ENCODE measurements around the gene TPGS2.
A peak's percentile ranks its signal among the peaks of the same experiment; 100 is the strongest.

TPGS2 gene

DNA sequence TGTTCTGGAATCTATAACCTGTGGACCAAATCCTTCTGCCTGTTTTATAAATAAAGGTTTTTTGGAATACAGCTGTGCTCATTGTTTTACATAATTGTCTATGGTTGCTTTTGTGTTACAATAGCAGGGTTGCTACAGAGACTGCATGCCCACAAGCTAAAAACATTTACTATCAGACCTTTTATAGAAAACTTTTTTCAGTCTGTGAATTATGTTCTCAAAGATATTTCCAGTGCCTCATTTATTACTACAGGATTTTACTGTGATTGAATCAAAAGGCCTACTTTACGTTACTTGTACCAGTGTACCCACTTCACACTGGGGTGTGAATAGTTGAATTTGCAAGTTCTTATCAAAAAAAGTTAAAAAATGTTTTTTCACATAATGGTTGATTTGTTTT, 7.1 kb upstream of the TPGS2 start:
- DNase-seq (ENCODE audit: low read depth, low spot score), result no peak
- no peaks in the 10 kb centered on the region for H3K36me3 ChIP-seq (ENCODE audit: insufficient read depth, insufficient read length, low read length)
- TF ChIP-seq ZNF274 (IDR thresholded peaks at IDR 0.05; ENCODE audit: low read depth, low read length), result no peak
- no peak for TF ChIP-seq SUZ12 (IDR thresholded peaks at IDR 0.05; ENCODE audit: extremely low read depth, insufficient read depth, insufficient read length)
- TF ChIP-seq YY1 (IDR thresholded peaks at IDR 0.05; ENCODE audit: insufficient read depth, insufficient read length), result no peak
- no peak overlapping the region for H3K9ac ChIP-seq (ENCODE audit: insufficient read length, low read depth)
- no peak overlapping the region for H3K4me3 ChIP-seq (ENCODE audit: insufficient read length, low read depth)
- no peaks in the 10 kb centered on the region for H3K4me1 ChIP-seq (ENCODE audit: insufficient read depth, insufficient read length)
- no peaks in the 10 kb centered on the region for H3K9me3 ChIP-seq (ENCODE audit: insufficient read depth, low read length)
- H3K27me3 ChIP-seq (ENCODE audit: insufficient read depth, insufficient read length), result no peaks in the 10 kb centered on the region

DNA sequence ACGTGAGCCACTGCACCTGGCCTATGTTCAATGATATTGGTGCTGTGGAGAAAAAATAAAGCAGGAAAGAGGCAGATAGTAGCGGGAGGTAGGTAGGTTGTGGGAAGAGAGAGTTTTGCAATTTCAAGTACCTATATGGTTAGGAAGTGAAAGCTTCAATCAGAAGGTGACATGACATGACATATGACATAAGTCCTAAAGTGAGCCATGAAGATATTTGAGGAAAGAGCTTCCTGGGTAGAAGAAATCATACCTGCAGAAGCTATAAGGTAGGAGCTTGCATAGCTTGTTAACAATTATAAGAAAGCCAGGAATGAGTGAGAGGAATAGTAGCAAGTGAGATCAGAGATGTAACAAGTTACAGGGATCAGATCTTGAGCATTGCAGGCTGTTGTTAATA, 4.3 kb upstream of the TPGS2 start:
- TF ChIP-seq YY1 (IDR thresholded peaks at IDR 0.05; ENCODE audit: insufficient read depth, insufficient read length) (no peak), ZNF274 (IDR thresholded peaks at IDR 0.05; ENCODE audit: low read depth, low read length) (no peak), SUZ12 (IDR thresholded peaks at IDR 0.05; ENCODE audit: extremely low read depth, insufficient read depth, insufficient read length) (no peak)
- Histone ChIP-seq H3K4me3 (ENCODE audit: insufficient read length, low read depth) (no peak overlapping the region), H3K36me3 (ENCODE audit: insufficient read depth, insufficient read length, low read length) (no peaks in the 10 kb centered on the region), H3K9me3 (ENCODE audit: insufficient read depth, low read length) (no peaks in the 10 kb centered on the region), H3K27me3 (ENCODE audit: insufficient read depth, insufficient read length) (no peaks in the 10 kb centered on the region), H3K4me1 (ENCODE audit: insufficient read depth, insufficient read length) (no peaks in the 10 kb centered on the region), H3K9ac (ENCODE audit: insufficient read length, low read depth) (no peak overlapping the region)
- no peak for DNase-seq (ENCODE audit: low read depth, low spot score)

DNA sequence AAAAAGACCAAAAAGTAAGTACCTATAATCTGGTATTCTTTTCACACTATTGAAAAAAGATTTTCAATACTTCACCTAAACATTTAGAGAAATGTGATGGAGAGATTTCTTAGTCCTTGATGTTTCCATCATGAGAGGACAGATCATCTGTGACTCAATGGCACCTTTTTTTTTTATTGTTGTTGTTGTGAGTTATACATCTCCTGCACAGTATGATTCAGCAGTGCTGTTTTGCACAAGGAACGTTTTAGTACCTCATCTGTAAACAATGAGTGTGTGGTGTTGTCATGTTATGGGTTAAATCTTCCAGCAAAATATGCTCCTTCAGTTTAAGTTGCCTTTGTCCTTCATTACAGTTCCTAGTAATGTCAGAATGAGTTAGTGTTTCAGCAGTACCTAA, 2.3 kb upstream of the TPGS2 start:
- H3K9ac ChIP-seq (ENCODE audit: insufficient read length, low read depth), result no peak overlapping the region
- H3K27me3 ChIP-seq (ENCODE audit: insufficient read depth, insufficient read length), result no peaks in the 10 kb centered on the region
- H3K36me3 ChIP-seq (ENCODE audit: insufficient read depth, insufficient read length, low read length), result peaks cover 4% of the 10 kb centered on the region
- TF ChIP-seq ZNF274 (IDR thresholded peaks at IDR 0.05; ENCODE audit: low read depth, low read length), result no peak
- TF ChIP-seq YY1 (IDR thresholded peaks at IDR 0.05; ENCODE audit: insufficient read depth, insufficient read length), result no peak
- TF ChIP-seq SUZ12 (IDR thresholded peaks at IDR 0.05; ENCODE audit: extremely low read depth, insufficient read depth, insufficient read length), result no peak
- no peaks in the 10 kb centered on the region for H3K4me1 ChIP-seq (ENCODE audit: insufficient read depth, insufficient read length)
- no peak for DNase-seq (ENCODE audit: low read depth, low spot score)
- no peaks in the 10 kb centered on the region for H3K9me3 ChIP-seq (ENCODE audit: insufficient read depth, low read length)
- H3K4me3 ChIP-seq (ENCODE audit: insufficient read length, low read depth), result no peak overlapping the region

DNA sequence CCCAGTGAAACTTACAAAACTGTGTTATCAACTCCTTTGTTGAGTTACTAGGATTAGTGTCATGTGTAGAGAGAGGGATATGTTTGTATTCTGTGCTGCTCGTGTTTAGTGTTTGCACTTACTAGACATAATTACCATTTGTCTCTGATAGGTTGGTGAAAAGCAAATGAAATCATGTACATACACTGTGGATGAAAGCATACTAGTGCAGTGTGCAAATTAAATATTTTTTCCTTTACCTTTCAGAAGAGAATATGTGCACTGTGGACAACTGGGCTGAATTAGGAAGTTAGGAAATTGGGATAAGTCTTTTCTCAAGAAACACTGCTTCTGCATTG, 1.3 kb upstream of the TPGS2 start:
- no peak for TF ChIP-seq ZNF274 (IDR thresholded peaks at IDR 0.05; ENCODE audit: low read depth, low read length)
- TF ChIP-seq SUZ12 (IDR thresholded peaks at IDR 0.05; ENCODE audit: extremely low read depth, insufficient read depth, insufficient read length), result no peak
- TF ChIP-seq YY1 (IDR thresholded peaks at IDR 0.05; ENCODE audit: insufficient read depth, insufficient read length), result no peak
- no peak for DNase-seq (ENCODE audit: low read depth, low spot score)
- H3K36me3 ChIP-seq (ENCODE audit: insufficient read depth, insufficient read length, low read length), result peaks cover 8% of the 10 kb centered on the region
- peak overlapping the region; percentile 92 for H3K4me3 ChIP-seq (ENCODE audit: insufficient read length, low read depth)
- H3K4me1 ChIP-seq (ENCODE audit: insufficient read depth, insufficient read length), result no peaks in the 10 kb centered on the region
- peak overlapping the region; percentile 80 for H3K9ac ChIP-seq (ENCODE audit: insufficient read length, low read depth)
- H3K27me3 ChIP-seq (ENCODE audit: insufficient read depth, insufficient read length), result no peaks in the 10 kb centered on the region
- no peaks in the 10 kb centered on the region for H3K9me3 ChIP-seq (ENCODE audit: insufficient read depth, low read length)

DNA sequence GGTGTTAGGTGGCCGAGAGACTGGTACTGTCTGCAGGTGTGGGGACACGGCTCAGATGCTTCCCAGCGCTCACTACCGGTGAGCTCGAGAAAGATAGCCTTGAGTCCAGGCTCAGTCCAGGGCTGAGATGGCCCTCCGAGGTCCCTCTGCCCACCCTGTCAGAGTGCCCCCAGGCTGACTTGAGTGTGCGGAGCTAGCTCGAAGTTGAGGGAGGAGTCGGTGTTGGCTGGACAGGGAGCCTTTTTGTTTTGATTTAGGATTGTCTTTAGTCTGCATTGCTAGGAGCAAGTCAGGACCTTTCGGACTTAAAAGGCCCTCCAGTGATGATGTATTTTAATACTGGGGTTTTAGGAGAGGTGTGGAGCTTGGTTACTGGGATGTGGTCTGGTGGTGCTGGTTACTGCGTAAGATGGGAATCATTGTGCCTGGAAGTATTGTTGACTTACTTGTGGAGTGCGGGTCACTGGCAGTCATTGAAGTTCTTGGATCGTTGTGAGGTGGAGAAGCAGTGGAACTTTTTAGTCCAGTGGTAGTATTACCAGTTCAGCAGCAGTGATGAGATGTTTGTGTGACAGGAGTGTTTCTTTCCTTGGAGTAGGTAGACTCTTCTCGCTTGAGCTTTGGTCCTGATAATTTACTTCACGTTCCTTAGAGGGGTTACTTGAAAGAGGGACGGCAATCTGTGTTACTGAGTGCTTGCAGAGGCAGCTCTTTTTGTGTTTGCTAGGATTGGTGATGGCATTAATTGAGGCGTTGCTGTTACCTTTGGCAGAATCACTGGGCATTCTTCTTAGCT, 758 bp upstream of the TPGS2 start:
- Histone ChIP-seq H3K4me1 (ENCODE audit: insufficient read depth, insufficient read length) (no peaks in the 10 kb centered on the region), H3K4me3 (ENCODE audit: insufficient read length, low read depth) (peak overlapping the region; percentile 92), H3K36me3 (ENCODE audit: insufficient read depth, insufficient read length, low read length) (peaks cover 8% of the 10 kb centered on the region), H3K9me3 (ENCODE audit: insufficient read depth, low read length) (no peaks in the 10 kb centered on the region), H3K27me3 (ENCODE audit: insufficient read depth, insufficient read length) (no peaks in the 10 kb centered on the region), H3K9ac (ENCODE audit: insufficient read length, low read depth) (peak overlapping the region; percentile 80)
- TF ChIP-seq YY1 (IDR thresholded peaks at IDR 0.05; ENCODE audit: insufficient read depth, insufficient read length), result no peak
- no peak for TF ChIP-seq ZNF274 (IDR thresholded peaks at IDR 0.05; ENCODE audit: low read depth, low read length)
- TF ChIP-seq SUZ12 (IDR thresholded peaks at IDR 0.05; ENCODE audit: extremely low read depth, insufficient read depth, insufficient read length), result no peak
- DNase-seq (ENCODE audit: low read depth, low spot score), result no peak

DNA sequence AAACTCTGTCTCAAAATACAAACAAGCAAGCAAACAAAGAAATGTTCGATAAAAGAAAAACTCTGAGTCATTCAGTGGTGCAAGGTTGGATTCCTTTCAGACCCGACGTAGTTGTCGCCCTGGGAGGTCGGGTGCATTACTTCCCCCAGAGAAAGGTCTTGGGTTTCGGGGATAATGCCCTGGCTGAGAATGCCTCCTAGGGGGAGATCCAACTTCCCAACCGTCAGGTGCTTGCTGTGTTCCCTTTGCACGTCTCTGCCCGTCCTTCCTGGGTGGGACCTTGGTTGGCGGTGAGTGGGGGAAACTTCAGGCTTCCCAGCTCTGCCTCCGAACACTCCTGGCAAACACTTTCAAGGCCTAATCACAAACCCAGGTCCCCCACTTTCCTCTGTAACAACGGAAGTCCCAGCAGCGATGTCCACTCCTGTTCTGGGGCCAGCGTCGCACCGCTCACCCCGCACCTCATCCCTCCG, 609 bp downstream of the TPGS2 start:
- Histone ChIP-seq H3K36me3 (ENCODE audit: insufficient read depth, insufficient read length, low read length) (peaks cover 13% of the 10 kb centered on the region), H3K4me3 (ENCODE audit: insufficient read length, low read depth) (peak overlapping the region; percentile 92), H3K9me3 (ENCODE audit: insufficient read depth, low read length) (no peaks in the 10 kb centered on the region), H3K9ac (ENCODE audit: insufficient read length, low read depth) (peak overlapping the region; percentile 95), H3K27me3 (ENCODE audit: insufficient read depth, insufficient read length) (no peaks in the 10 kb centered on the region), H3K4me1 (ENCODE audit: insufficient read depth, insufficient read length) (no peaks in the 10 kb centered on the region)
- DNase-seq (ENCODE audit: low read depth, low spot score), result no peak
- TF ChIP-seq SUZ12 (IDR thresholded peaks at IDR 0.05; ENCODE audit: extremely low read depth, insufficient read depth, insufficient read length) (no peak), YY1 (IDR thresholded peaks at IDR 0.05; ENCODE audit: insufficient read depth, insufficient read length) (no peak), ZNF274 (IDR thresholded peaks at IDR 0.05; ENCODE audit: low read depth, low read length) (no peak)

DNA sequence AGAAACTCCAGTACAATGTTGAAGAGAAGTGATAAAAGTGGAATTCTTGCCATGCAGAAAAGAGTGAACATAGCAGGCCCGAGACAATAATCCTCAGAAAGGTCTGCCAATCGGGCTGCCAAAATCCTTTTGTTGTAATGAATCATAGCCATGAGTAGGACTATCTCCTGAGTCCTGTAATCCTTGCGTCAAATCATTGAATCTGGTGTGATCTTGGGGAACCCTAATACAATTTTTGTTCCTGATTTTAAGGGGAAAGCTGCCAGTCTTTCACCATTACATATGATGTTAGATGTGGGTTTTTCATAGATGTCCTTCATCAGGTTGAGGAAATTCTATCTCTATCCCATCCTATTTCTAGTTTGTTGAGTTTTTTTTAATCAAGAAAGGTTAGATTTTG, 2.2 kb downstream of the TPGS2 start:
- Histone ChIP-seq H3K9me3 (ENCODE audit: insufficient read depth, low read length) (no peaks in the 10 kb centered on the region), H3K4me1 (ENCODE audit: insufficient read depth, insufficient read length) (no peaks in the 10 kb centered on the region), H3K27me3 (ENCODE audit: insufficient read depth, insufficient read length) (no peaks in the 10 kb centered on the region), H3K36me3 (ENCODE audit: insufficient read depth, insufficient read length, low read length) (peaks cover 22% of the 10 kb centered on the region), H3K4me3 (ENCODE audit: insufficient read length, low read depth) (no peak overlapping the region), H3K9ac (ENCODE audit: insufficient read length, low read depth) (no peak overlapping the region)
- TF ChIP-seq SUZ12 (IDR thresholded peaks at IDR 0.05; ENCODE audit: extremely low read depth, insufficient read depth, insufficient read length) (no peak), ZNF274 (IDR thresholded peaks at IDR 0.05; ENCODE audit: low read depth, low read length) (no peak), YY1 (IDR thresholded peaks at IDR 0.05; ENCODE audit: insufficient read depth, insufficient read length) (no peak)
- no peak for DNase-seq (ENCODE audit: low read depth, low spot score)
